Measurements from ENCODE around the gene HEPACAM2.

Gene HEPACAM2

DNA sequence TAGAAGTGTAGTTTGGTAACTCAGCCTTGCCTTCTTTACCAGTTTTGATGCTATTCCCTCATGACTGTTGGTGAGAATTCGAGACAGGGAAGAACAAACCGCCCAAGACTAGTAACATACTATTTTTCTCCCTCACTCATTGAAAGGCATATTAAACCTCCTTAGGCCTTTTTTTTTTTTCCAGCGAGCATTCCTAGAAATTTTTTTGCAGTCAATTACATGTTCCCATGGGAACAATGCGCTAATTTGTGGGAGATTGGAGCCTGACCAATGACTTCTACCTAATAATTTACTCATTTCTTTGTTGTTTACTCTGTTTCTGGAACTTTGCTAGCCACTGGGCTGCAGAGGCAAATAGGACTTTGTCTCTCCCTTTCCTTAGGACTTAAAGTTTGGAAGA is 11.9 kb upstream of the HEPACAM2 start:
- Histone ChIP-seq H3K27ac (ENCODE audit: low read depth, low read length) (no peak overlapping the region), H3K36me3 (ENCODE audit: low read length) (no peaks in the 10 kb centered on the region; the same call in 1 of the 2 replicates), H3K9me3 (ENCODE audit: insufficient read depth, low read length) (no peaks in the 10 kb centered on the region), H4K20me1 (ENCODE audit: low read depth, low read length) (0 out of 2 replicates have a peak, but pooled peaks cover 3% of the 10 kb centered on the region), H3K27me3 (ENCODE audit: low read length) (no peaks in the 10 kb centered on the region), H3F3A (ENCODE audit: insufficient read depth) (0 out of 2 replicates have a peak, but pooled peaks cover 1% of the 10 kb centered on the region), H3K4me2 (ENCODE audit: low read depth, low read length, poor library complexity, severe bottlenecking) (no peak overlapping the region), H3K4me3 (ENCODE audit: insufficient read depth, low read length, poor library complexity, severe bottlenecking) (no peak overlapping the region), H2AFZ (ENCODE audit: low read depth, low read length, severe bottlenecking) (no peak overlapping the region), H3K9ac (ENCODE audit: low read length) (no peak overlapping the region), H3K9me2 (replicated peaks; ENCODE audit: insufficient read depth, low read length) (no peaks in the 10 kb centered on the region), H3K79me2 (ENCODE audit: insufficient read depth, low read length) (peaks cover 67% of the 10 kb centered on the region)
- TF ChIP-seq EZH2phosphoT487 (conservative IDR thresholded peaks at IDR 0.05; ENCODE audit: low read length), result no peak
- no peak for TF ChIP-seq CTCF (IDR thresholded peaks at IDR 0.05; ENCODE audit: insufficient read depth, low read length, poor library complexity, severe bottlenecking)

DNA sequence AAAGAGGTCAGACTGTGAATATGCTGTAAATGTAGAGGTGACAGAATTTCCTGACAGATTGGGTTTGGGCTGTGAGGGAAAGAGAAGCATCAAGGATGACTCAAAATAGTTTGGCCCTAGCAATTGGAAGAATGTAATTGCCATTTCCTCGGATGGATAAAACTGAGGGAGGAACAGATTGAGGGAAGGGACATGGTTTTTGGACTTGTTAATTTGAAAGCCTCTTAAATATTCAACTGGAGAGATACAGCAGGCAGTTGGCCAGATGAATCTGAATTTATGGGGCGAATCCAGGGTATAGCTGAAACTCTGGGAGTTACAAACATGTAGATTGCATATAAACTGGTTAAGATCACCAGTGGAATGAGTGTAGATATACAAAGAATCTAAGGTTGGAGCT is 9.3 kb upstream of the HEPACAM2 start:
- no peak for TF ChIP-seq EZH2phosphoT487 (conservative IDR thresholded peaks at IDR 0.05; ENCODE audit: low read length)
- TF ChIP-seq CTCF (IDR thresholded peaks at IDR 0.05; ENCODE audit: insufficient read depth, low read length, poor library complexity, severe bottlenecking), result no peak
- no peak overlapping the region for H3K27ac ChIP-seq (ENCODE audit: low read depth, low read length)
- H3K36me3 ChIP-seq (ENCODE audit: low read length), result no peaks in the 10 kb centered on the region
- H3K4me3 ChIP-seq (ENCODE audit: insufficient read depth, low read length, poor library complexity, severe bottlenecking), result no peak overlapping the region
- peaks cover 74% of the 10 kb centered on the region for H3K79me2 ChIP-seq (ENCODE audit: insufficient read depth, low read length)
- no peaks in the 10 kb centered on the region for H3K9me2 ChIP-seq (replicated peaks; ENCODE audit: insufficient read depth, low read length)
- no peaks in the 10 kb centered on the region for H3F3A ChIP-seq (ENCODE audit: insufficient read depth)
- no peak overlapping the region for H2AFZ ChIP-seq (ENCODE audit: low read depth, low read length, severe bottlenecking)
- no peaks in the 10 kb centered on the region for H3K9me3 ChIP-seq (ENCODE audit: insufficient read depth, low read length)
- H3K4me2 ChIP-seq (ENCODE audit: low read depth, low read length, poor library complexity, severe bottlenecking), result no peak overlapping the region
- 0 out of 2 replicates have a peak, but pooled peaks cover 3% of the 10 kb centered on the region for H4K20me1 ChIP-seq (ENCODE audit: low read depth, low read length)
- no peak overlapping the region for H3K9ac ChIP-seq (ENCODE audit: low read length)
- H3K27me3 ChIP-seq (ENCODE audit: low read length), result no peaks in the 10 kb centered on the region

DNA sequence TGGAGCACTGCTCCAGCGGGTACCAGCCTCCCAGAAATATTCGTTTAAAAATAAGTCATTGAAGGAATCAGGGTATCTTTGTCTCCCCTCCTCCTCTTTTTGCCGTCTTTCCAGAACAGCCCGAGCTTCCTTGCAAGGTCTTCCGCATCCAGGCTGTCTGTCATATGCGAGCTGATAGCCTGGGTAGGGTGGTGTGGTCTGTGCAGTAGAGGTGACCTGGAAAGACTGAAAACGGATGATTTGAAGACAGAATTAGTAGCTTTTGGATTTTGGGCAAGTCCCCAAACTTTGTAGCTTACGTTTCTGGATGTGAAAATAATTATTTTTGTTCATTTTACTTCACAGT is 6.4 kb upstream of the HEPACAM2 start:
- H2AFZ ChIP-seq (ENCODE audit: low read depth, low read length, severe bottlenecking), result peak overlapping the region; percentile 88
- peak overlapping the region; percentile 84 for H3K4me3 ChIP-seq (ENCODE audit: insufficient read depth, low read length, poor library complexity, severe bottlenecking)
- H3K9ac ChIP-seq (ENCODE audit: low read length), result peak overlapping the region; percentile 61
- TF ChIP-seq CTCF (IDR thresholded peaks at IDR 0.05; ENCODE audit: insufficient read depth, low read length, poor library complexity, severe bottlenecking) (no peak), EZH2phosphoT487 (conservative IDR thresholded peaks at IDR 0.05; ENCODE audit: low read length) (no peak)
- H3K27me3 ChIP-seq (ENCODE audit: low read length), result no peaks in the 10 kb centered on the region
- H3K9me3 ChIP-seq (ENCODE audit: insufficient read depth, low read length), result no peaks in the 10 kb centered on the region
- H3K36me3 ChIP-seq (ENCODE audit: low read length), result no peaks in the 10 kb centered on the region
- peaks cover 46% of the 10 kb centered on the region for H3K79me2 ChIP-seq (ENCODE audit: insufficient read depth, low read length)
- H3K4me2 ChIP-seq (ENCODE audit: low read depth, low read length, poor library complexity, severe bottlenecking), result peak overlapping the region; percentile 74
- no peak overlapping the region for H3K27ac ChIP-seq (ENCODE audit: low read depth, low read length)
- no peaks in the 10 kb centered on the region for H4K20me1 ChIP-seq (ENCODE audit: low read depth, low read length)
- H3F3A ChIP-seq (ENCODE audit: insufficient read depth), result no peaks in the 10 kb centered on the region
- no peaks in the 10 kb centered on the region for H3K9me2 ChIP-seq (replicated peaks; ENCODE audit: insufficient read depth, low read length)
